GM21528 (cell line): ENCODE measurements around the gene SLC27A4.

Source experiments
- ATAC-seq: cut with Tn5 transposase; IDR thresholded peaks from one replicate; pipeline ENCODE4 v1.9.1; 2021; ENCODE audit warnings: mild to moderate bottlenecking, moderate library complexity; ENCODE audit not compliant: unreplicated experiment, low FRiP score

SLC27A4 gene

DNA sequence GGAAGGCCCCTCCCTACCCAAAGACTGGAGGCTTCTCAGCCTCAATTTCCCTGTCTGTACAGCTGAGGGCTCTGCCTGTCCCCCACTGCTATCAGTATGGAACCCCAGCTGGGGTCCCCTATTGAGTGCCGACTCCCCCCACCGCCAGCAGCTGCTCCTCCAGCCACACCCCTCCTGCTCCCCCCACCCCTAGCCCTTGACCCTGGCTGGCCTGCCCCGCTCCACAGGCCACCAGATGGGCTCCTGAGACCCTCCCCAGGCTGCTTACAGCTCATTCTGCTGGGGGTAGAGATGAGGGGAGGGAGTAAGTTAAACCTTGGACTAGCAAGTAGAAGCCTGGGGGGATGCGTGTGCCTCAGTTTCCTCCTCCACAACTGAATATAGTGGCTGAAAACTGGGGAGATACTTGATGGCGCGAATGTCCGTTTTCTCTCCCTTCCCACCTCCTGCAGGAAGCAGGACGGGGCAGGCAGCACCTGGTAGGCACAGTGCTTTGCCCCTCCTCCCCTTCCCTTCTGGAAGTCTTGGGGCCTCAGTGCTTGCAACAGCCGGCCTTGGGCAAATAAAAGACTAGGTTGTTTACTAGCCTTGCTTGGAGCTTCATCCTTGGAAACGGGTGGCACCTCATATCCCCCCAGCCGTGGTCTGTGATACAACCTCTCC is 50.0 kb downstream of the SLC27A4 start:
- no peak for ATAC-seq

DNA sequence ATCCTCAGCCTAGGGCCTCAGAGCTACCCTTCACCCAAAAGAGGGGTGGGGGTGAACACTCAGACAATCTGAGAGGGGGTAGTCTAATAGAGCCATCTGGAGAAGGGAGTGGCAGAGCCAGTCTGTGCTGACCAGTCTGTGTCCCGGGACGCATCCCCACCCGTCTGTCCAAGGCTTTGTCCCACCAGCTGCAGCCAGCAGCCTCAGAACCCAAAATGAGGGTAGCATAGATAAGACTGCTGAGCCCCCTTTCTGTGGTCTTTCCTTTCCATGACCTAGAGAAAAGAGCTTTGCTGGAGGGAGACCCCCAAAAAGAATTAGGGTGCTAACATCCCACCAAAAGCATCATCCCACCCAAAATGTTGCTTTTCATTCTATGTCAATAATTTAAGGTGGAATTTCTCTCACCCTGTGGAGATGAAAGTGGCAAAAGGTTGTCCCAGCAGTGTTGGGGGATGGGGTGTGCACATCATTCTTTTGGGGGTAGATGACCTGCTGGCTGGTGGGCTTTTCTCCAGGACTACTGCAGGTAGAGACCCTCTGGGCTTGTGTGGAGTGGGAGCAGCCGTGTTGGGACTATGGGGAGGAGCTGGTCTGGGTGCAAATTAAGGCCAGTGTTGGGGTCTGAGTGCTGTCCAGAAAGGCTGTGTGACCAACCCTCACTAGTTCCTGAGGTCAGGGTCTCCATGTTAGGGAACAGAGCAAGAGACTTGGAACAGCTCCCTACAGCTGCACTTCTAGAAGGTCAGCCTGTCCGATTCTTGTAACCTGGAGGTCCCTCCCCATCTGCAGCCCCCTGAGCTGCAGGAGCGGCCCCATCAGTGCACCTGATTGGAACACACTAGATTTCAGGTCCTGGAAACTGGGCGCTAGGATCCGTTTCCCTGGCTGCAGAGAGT is 50.7 kb downstream of the SLC27A4 start:
- no peak for ATAC-seq

- ATAC-seq, result no peak
Observed at GRCh38 chr9:128391956-128392301, 51.6 kb downstream of the SLC27A4 start.

DNA sequence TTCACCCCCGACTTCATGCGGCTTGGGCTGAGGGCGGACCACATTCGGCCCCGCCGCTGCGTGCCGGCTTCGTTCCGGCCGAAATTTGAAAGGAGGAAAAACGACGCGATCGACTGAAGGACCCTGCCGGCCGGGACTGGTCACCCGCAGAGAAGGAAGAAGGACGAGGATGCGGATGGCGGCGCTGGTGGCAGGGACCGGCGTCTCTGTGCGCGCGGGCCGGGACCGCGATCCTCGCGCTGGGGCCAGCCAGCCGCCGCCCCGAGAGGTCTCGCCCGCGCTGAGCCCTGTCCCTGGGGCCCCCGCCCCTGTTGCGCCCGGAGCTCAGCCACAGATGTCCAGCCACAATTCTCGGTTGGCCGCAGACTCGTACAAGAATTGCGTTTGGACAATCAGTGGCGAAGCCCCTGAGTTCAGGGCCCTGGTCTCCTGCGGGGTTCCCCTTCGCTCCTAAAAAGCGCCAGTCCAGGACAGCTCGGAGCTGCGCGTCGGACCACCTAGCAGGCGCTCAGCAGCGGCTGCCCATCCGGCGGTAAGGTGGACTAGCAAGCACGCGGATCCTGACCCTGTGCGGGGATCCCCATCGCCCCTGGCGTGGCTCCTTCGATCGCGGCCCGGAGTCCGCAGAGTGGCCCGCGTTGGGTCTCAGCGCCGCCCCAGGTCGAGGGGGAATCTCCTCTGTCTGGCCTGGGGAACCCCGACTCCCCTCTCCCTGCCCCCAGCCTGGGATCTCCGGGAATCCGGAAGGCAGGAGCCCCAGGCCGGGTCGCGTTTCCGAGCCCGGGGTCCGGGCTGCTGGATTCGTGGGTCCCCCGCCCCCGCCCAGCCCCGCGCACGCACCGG is 52.2 kb downstream of the SLC27A4 start:
- ATAC-seq, result no peak

DNA sequence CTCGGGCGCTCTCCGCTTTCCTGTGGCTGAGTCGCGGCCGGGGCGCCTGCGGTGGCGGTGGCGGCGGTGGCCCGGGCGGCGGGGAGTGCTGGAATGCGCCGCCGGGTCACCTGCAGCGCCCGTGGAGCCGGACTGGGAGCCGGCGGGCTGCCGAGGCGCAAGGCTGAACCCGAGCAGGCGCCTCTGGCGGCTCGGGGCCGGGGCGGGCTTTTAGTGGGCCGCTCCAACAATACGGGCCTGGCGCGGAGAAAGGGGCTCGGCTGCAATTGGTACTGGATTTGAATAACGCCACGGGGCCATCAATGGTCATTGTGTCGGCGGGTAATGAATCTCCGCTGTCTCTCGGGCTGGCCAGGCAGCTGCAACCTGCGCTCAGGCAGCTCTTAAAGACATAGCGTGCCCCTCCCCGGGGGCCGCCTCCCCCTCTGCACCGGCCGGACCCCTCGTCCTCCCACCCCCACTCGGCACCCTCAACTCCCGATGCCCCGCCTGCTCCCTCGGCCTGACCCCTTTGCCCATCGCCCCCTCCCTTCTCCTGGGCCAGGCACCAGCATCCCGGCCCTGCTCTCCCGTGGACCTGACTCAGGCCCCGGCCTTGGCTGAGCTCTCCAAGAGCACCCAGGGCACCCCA is 52.9 kb downstream of the SLC27A4 start:
- ATAC-seq, result no peak

DNA sequence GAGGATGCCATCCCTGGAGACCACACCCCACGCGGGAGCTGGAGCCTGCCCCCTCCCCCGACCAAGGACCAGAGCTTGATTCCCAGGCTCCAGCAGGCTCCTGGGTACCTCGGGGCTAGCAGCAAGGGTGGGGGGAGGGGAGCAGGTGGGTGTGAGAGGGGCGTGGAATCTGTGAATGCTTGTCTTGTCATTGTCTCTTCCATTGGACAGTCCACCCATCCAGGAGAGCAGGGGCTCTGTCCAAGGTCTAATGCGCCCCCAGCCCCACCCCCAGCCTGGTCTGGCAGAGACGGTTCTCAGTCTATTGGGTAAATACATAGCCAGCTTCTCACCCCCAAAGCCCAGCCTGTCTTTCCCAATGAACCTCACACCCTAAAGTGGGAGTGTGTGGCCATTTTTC is 53.6 kb downstream of the SLC27A4 start:
- ATAC-seq, result no peak

DNA sequence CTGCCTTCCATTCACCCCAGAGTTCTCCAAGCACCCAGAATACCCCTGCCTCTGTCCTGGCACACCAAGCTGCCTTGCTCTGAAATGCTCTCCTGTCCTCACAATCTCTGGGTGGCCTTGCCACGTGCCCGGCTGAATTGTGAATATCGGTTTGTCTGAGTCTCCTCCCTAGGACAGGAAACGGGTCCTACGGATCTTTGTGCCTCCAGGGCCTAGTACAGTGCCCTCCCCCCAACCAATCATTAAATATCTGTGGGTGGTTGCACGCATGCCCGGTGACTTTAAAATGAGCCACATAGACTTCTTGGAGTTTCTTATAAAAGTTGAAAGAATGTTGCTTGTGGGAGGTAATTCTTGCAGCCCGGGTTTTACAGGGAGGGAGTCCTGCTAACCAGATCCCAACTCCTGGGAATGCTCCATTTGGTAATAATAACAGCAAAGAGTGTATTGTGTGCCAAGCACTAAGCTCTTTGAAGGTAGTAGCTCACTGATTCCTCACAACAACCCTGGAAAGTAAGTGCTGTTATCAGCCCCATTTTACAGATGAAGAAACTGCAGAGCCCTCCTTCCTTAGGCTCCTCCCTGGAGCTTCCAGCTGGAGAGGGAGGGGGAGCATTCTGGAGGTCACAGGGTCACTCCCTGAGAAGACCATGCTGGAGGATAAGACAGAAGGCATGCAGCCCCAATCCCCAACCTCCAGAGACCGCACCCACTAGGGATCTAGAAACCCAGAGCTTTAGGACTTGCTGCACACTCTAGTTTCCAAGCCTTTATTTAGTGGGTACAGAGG is 54.2 kb downstream of the SLC27A4 start:
- no peak for ATAC-seq

DNA sequence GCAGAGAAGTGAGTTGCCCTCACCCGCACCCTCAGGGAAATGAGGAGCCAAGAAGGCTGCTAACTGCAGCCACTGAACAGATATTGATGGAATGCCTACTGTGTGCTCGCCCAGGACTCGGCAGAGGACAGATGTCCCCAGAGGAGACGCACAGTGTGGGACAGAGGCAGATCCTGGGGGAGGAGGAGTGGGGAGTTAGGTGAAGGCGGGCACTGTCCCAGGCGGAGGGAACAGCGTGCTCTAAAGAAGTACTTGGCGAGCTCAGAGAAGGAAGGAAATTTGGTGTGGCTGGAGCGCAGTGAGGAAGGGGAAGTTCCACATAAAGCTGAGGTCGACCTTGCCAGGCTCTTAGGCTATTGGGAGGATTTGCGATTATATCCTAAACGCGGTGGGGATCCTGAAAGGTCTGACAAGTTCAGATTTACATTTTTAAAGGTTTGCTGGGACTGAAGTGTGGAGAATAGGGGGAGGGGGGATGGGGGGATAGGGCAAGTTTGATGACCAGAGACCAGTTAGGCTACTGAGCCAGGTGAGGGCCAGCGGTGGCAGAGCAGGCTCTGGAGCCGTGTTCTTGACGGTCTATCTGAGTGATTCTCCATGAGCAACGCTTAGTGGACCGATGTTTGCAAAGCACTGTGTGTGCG is 56.8 kb downstream of the SLC27A4 start:
- ATAC-seq, result no peak

DNA sequence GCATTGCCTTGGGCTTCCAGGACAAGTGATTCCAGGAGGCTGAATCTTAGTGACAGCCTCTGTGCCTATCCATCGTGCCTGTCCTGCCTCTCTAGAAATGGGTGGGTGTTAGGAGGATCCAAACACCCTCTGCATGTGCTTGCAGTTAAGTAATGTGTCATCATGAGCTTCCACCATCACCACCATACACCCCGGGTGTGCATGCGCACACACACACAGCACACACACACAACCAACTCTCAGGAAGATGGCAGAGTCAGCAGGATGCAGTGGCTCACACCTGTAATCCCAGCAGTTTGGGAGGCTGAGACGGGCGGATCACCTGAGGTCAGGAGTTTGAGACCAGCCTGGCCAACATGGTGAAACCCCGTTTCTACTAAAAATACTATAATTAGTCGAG is 57.5 kb downstream of the SLC27A4 start:
- ATAC-seq, result no peak

GRCh38 chr9:128399861-128400260 is 59.5 kb downstream of the SLC27A4 start:
- no peak for ATAC-seq

DNA sequence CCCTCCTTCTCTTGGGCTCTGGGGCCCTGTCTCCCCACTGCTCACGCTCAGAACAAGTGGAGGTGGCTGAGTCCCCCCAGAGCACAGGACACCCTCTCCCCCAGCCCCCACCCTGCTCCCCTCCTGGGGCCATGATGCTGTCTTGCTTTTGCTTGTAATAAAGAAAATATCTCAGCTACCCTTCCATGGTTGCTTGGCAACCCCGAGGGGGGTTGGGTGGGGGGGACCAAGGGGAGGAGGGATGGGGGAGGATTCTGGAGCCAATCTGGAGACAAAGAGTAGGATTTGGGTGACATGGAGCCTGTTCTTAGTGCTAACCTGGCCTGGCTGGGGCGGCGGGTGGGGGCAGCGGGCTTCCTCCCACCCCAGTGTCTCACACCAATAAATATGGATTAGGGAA is 64.2 kb downstream of the SLC27A4 start:
- no peak for ATAC-seq

DNA sequence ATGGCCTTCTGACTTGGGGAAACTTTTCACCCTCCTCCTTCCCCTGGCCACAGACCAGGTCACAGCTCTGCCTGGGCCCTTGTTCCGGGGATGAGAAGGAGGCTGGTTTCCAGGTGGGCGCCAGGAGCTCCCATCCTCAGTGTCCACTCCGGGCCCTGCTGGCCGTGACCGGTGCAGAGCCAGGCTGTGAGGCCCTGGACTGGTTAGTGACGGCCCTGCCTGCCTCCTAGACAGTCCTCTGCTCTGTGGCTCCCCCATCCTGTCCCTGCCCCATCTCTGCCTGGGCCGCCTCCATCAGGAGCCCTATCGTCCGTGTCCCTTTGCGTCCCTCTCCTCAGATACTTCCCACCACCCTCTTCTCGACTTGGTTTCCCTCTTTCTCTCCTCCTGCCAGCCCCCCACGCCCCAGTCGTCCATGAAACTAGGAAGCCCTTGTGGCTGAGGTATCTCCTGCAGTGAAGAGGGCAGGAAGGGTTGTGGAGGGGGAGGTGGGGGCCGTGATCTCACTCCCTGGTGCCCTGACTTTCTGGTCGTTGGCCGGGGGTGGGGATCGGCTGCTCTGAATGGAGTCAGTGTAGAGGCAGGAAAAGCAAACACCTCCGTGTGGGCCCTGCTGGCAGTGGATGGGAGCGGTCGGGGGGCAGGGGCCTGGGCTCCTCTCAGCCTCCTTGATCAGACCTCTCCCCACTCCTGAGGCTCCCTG is 64.9 kb downstream of the SLC27A4 start:
- no peak for ATAC-seq

DNA sequence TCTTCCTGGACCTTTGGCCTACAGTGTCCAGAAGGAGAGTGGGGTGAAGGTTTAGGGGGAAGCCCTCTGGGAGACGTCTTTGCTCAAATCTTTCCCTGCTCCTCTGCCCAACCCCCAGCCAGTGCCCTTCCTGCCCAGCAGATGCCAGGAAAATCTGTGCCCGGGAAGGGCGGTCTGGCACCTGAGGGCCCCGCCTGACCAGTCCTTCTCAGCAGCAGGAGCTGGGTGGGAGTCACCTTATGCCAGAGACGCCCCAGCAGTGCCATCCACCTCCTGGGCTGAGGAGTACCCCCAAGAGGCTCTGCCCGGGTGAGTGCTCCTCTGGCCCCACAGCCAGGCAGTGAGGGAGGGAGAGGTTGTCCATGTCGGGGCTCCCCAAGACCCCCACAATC is 65.4 kb downstream of the SLC27A4 start:
- ATAC-seq, result no peak

GRCh38 chr9:128406848-128407391 is 66.6 kb downstream of the SLC27A4 start:
- no peak for ATAC-seq

DNA sequence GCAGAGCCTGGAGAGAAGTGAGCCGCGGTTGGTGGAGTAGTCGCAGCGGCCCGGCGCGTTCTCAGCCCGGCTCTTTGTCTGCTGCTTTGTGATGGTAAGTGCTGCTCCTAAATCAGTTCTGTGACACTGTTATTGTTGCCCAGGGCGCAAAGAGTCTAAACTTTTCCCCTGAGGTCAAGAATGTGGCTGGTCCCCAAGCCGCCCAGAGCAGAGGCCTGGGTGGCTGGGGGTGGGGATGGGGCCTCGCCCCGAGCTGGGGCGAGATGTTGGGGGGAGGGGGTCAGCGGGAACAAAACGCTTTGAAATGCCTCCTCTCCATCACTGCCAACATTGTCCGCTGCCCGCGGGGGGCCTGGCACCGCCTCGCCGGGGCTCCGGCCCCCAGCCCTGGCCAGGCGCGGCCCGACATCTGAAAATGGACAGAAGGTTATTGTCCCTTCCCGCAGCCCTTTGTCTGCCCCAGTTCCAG is 68.7 kb downstream of the SLC27A4 start:
- no peak for ATAC-seq

GRCh38 chr9:128409450-128409849 is 69.1 kb downstream of the SLC27A4 start:
- ATAC-seq, result no peak

DNA sequence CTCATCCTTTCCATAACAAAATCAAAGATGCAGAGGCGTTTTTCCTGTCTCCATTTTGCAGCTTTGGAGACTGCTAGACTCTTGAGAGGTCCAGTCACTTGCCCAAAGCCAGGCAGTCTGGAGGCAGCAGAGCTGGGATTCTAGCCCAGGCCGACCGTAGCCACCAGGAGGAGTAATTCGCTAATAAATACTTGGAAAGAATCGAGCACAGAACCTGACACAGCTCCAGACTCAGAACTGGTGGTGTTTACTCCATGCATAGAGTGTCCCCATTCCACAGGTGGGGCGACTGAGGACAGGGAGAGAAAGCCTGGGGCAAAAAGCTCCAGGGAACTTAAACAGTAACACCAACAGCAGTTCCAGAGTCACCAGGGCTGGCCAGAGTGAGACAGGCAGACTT is 69.7 kb downstream of the SLC27A4 start:
- no peak for ATAC-seq
